ENCODE results near the gene IFNA1.

GRCh38 chr9:21434202-21435014, 5.8 kb upstream of the IFNA1 start:
- TF ChIP-seq POLR2A (IDR thresholded peaks at IDR 0.05) (no peak), CTCF (IDR thresholded peaks at IDR 0.05) (peak in 4 of 5 experiments; percentile 17 to 43 (median 34)), EP300 (IDR thresholded peaks at IDR 0.05; ENCODE audit: low read depth) (no peak)

Data from transverse colon (tissue), 3 donors.